B cell (primary cell): Measurements from ENCODE around the gene RAC2.

Source experiments
- EZH2 ChIP-seq: IDR thresholded peaks from 2 replicates; pipeline ENCODE4 v1.6.1; 2012; ENCODE audit warnings: borderline replicate concordance, low read depth, mild to moderate bottlenecking, moderate library complexity, low read length; ENCODE audit not compliant: insufficient read depth, poor library complexity, severe bottlenecking
- TF ChIP-seq, protein P1 (sequence below): fragments of 200-600 bp; IDR thresholded peaks from one replicate; pipeline ENCODE4 v1.8.0; 2022; ENCODE audit warnings: antibody characterized with exemption, mild to moderate bottlenecking

DNA sequence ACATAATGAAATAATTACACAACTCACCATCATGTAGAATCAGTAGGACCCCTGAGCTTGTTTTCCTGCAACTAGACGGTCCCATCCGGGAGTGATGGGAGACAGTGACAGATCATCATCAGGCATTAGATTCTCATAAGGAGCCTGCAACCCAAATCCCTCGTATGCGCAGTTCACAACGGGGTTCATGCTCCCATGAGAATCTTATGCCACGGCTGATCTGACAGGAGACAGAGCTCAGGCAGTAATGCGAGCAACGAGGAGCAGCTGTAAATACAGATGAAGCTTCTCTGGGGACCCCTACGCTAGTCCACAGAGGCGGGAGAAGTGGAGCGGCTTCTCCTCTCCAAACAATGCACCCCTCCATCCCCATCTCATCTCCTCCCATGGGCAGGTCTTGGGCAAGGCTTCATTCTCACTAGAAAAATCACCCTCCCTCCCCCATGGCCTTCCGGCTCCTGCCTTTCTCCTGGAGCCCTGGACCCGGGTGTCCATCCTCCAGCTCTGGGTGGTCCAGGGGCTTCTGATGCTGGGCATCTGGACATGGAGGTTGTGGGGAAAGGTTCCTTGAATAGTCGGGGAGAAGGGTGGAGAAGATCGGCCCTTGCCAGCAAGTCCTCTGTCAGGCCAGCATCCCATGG lies 16.2 kb upstream of the RAC2 start:
- TF ChIP-seq, protein P1, sequence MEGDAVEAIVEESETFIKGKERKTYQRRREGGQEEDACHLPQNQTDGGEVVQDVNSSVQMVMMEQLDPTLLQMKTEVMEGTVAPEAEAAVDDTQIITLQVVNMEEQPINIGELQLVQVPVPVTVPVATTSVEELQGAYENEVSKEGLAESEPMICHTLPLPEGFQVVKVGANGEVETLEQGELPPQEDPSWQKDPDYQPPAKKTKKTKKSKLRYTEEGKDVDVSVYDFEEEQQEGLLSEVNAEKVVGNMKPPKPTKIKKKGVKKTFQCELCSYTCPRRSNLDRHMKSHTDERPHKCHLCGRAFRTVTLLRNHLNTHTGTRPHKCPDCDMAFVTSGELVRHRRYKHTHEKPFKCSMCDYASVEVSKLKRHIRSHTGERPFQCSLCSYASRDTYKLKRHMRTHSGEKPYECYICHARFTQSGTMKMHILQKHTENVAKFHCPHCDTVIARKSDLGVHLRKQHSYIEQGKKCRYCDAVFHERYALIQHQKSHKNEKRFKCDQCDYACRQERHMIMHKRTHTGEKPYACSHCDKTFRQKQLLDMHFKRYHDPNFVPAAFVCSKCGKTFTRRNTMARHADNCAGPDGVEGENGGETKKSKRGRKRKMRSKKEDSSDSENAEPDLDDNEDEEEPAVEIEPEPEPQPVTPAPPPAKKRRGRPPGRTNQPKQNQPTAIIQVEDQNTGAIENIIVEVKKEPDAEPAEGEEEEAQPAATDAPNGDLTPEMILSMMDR: no peak
- TF ChIP-seq EZH2: no peak
